Stimulated activated CD4-positive, alpha-beta T cell treated with anti-CD3 and anti-CD28 coated beads, Interleukin-12 subunit alpha, Interleukin-12 subunit beta, amount 100 ng/mL, for 48 hours (primary cell): Measurements from ENCODE around the gene MCTP2.

Source experiments
- DNase-seq, 3 donors: peaks; one replicate each; pipeline ENCODE4 v3.0.0-alpha.2; 2020; ENCODE audit warnings: low read depth in 2 of 3, low spot score in 1 of 3

The MCTP2 gene

GRCh38 chr15:94352636-94353487 lies 121.5 kb downstream of the MCTP2 start:
- DNase-seq: no peak

GRCh38 chr15:94353488-94353820 lies 122.1 kb downstream of the MCTP2 start:
- no peak for DNase-seq

GRCh38 chr15:94354655-94355054 lies 123.3 kb downstream of the MCTP2 start:
- DNase-seq: no peak

GRCh38 chr15:94359716-94360115 lies 128.4 kb downstream of the MCTP2 start:
- no peak for DNase-seq

- DNase-seq: no peak
Measured at GRCh38 chr15:94360251-94360685, 128.9 kb downstream of the MCTP2 start.

- DNase-seq: no peak
Measured at GRCh38 chr15:94362385-94363092, 131.2 kb downstream of the MCTP2 start.

GRCh38 chr15:94363382-94363781 lies 132.0 kb downstream of the MCTP2 start:
- no peak for DNase-seq

GRCh38 chr15:94366781-94367180 lies 135.4 kb downstream of the MCTP2 start:
- no peak for DNase-seq

- DNase-seq: no peak
Measured at GRCh38 chr15:94367726-94368535, 136.6 kb downstream of the MCTP2 start.

- no peak for DNase-seq
Measured at GRCh38 chr15:94370206-94370935, 139.0 kb downstream of the MCTP2 start.

- no peak for DNase-seq
Measured at GRCh38 chr15:94370936-94371285, 139.6 kb downstream of the MCTP2 start.

GRCh38 chr15:94372821-94373220 lies 141.5 kb downstream of the MCTP2 start:
- DNase-seq: no peak

GRCh38 chr15:94375997-94376396 lies 144.6 kb downstream of the MCTP2 start:
- no peak for DNase-seq

- no peak for DNase-seq
Measured at GRCh38 chr15:94379986-94380385, 148.6 kb downstream of the MCTP2 start.

GRCh38 chr15:94380798-94381197 lies 149.4 kb downstream of the MCTP2 start:
- DNase-seq: no peak

- no peak for DNase-seq
Measured at GRCh38 chr15:94381384-94381783, 150.0 kb downstream of the MCTP2 start.

GRCh38 chr15:94383041-94383440 lies 151.7 kb downstream of the MCTP2 start:
- no peak for DNase-seq

- DNase-seq: no peak
Measured at GRCh38 chr15:94383706-94384105, 152.3 kb downstream of the MCTP2 start.

GRCh38 chr15:94385441-94385840 lies 154.1 kb downstream of the MCTP2 start:
- DNase-seq: no peak

- DNase-seq: no peak
Measured at GRCh38 chr15:94386351-94386750, 155.0 kb downstream of the MCTP2 start.

- no peak for DNase-seq
Measured at GRCh38 chr15:94387442-94387841, 156.1 kb downstream of the MCTP2 start.
